Loucy (cell line): ENCODE data around the gene C8G.

Source experiments
- CTCF ChIP-seq: fragments of 200-600 bp; sonication (generic); conservative IDR thresholded peaks from 2 replicates; pipeline ENCODE4 v1.5.1; 2014; ENCODE audit warnings: mild to moderate bottlenecking, antibody characterized with exemption, low read length
- EZH2phosphoT487 ChIP-seq: fragments of 200-600 bp; IDR thresholded peaks from 2 replicates; pipeline ENCODE4 v1.6.1; 2018; ENCODE audit warnings: antibody characterized with exemption, mild to moderate bottlenecking, moderate library complexity, borderline replicate concordance

GRCh38 chr9:136896027-136896426 lies 49.0 kb upstream of the C8G start:
- TF ChIP-seq CTCF (no peak), EZH2phosphoT487 (no peak)
